ENCODE measurements around the gene NUMBL. TPM values are rescaled to one million over a fixed set of nuclear protein-coding genes. Genes with fewer than 3 reads are reported as not detected.

NUMBL gene
- total and polyA plus RNA-seq, 2 of the 13 experiments (the other 11 are each of a cell fraction or from before 2014, with no cell fraction given) = 0.49 to 2.3 TPM

- TF ChIP-seq ZHX1 (CRISPR knock-in tag; IDR thresholded peaks at IDR 0.05; ENCODE audit: low read depth) = no peak; the same call in 1 of the 2 replicates
- TF ChIP-seq, protein P1, sequence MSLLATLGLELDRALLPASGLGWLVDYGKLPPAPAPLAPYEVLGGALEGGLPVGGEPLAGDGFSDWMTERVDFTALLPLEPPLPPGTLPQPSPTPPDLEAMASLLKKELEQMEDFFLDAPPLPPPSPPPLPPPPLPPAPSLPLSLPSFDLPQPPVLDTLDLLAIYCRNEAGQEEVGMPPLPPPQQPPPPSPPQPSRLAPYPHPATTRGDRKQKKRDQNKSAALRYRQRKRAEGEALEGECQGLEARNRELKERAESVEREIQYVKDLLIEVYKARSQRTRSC (CRISPR knock-in tag; IDR thresholded peaks at IDR 0.05; ENCODE audit: low read depth) = no peak
- TF ChIP-seq, protein P2, sequence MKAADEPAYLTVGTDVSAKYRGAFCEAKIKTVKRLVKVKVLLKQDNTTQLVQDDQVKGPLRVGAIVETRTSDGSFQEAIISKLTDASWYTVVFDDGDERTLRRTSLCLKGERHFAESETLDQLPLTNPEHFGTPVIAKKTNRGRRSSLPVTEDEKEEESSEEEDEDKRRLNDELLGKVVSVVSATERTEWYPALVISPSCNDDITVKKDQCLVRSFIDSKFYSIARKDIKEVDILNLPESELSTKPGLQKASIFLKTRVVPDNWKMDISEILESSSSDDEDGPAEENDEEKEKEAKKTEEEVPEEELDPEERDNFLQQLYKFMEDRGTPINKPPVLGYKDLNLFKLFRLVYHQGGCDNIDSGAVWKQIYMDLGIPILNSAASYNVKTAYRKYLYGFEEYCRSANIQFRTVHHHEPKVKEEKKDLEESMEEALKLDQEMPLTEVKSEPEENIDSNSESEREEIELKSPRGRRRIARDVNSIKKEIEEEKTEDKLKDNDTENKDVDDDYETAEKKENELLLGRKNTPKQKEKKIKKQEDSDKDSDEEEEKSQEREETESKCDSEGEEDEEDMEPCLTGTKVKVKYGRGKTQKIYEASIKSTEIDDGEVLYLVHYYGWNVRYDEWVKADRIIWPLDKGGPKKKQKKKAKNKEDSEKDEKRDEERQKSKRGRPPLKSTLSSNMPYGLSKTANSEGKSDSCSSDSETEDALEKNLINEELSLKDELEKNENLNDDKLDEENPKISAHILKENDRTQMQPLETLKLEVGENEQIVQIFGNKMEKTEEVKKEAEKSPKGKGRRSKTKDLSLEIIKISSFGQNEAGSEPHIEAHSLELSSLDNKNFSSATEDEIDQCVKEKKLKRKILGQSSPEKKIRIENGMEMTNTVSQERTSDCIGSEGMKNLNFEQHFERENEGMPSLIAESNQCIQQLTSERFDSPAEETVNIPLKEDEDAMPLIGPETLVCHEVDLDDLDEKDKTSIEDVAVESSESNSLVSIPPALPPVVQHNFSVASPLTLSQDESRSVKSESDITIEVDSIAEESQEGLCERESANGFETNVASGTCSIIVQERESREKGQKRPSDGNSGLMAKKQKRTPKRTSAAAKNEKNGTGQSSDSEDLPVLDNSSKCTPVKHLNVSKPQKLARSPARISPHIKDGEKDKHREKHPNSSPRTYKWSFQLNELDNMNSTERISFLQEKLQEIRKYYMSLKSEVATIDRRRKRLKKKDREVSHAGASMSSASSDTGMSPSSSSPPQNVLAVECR (CRISPR knock-in tag; IDR thresholded peaks at IDR 0.05; ENCODE audit: borderline replicate concordance) = peak; percentile 79
- TF ChIP-seq, protein P3, sequence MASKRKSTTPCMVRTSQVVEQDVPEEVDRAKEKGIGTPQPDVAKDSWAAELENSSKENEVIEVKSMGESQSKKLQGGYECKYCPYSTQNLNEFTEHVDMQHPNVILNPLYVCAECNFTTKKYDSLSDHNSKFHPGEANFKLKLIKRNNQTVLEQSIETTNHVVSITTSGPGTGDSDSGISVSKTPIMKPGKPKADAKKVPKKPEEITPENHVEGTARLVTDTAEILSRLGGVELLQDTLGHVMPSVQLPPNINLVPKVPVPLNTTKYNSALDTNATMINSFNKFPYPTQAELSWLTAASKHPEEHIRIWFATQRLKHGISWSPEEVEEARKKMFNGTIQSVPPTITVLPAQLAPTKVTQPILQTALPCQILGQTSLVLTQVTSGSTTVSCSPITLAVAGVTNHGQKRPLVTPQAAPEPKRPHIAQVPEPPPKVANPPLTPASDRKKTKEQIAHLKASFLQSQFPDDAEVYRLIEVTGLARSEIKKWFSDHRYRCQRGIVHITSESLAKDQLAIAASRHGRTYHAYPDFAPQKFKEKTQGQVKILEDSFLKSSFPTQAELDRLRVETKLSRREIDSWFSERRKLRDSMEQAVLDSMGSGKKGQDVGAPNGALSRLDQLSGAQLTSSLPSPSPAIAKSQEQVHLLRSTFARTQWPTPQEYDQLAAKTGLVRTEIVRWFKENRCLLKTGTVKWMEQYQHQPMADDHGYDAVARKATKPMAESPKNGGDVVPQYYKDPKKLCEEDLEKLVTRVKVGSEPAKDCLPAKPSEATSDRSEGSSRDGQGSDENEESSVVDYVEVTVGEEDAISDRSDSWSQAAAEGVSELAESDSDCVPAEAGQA (IDR thresholded peaks at IDR 0.05; ENCODE audit: low read depth) = no peak
- TF ChIP-seq, protein P3 (CRISPR knock-in tag; IDR thresholded peaks at IDR 0.05; ENCODE audit: borderline replicate concordance) = no peak
- 0 out of 2 replicates have a peak, but pooled peaks have one; percentile 44 for TF ChIP-seq ZBTB3 (CRISPR knock-in tag; IDR thresholded peaks at IDR 0.05; ENCODE audit: borderline replicate concordance, low read depth)
- TF ChIP-seq, protein P4, sequence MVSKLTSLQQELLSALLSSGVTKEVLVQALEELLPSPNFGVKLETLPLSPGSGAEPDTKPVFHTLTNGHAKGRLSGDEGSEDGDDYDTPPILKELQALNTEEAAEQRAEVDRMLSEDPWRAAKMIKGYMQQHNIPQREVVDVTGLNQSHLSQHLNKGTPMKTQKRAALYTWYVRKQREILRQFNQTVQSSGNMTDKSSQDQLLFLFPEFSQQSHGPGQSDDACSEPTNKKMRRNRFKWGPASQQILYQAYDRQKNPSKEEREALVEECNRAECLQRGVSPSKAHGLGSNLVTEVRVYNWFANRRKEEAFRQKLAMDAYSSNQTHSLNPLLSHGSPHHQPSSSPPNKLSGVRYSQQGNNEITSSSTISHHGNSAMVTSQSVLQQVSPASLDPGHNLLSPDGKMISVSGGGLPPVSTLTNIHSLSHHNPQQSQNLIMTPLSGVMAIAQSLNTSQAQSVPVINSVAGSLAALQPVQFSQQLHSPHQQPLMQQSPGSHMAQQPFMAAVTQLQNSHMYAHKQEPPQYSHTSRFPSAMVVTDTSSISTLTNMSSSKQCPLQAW (CRISPR knock-in tag; IDR thresholded peaks at IDR 0.05) = peak; percentile 37; the same call in 1 of the 2 replicates
- no peak for TF ChIP-seq HNF4G (IDR thresholded peaks at IDR 0.05; ENCODE audit: borderline replicate concordance, low read depth, low read length)
- no peak for TF ChIP-seq HNF4G (CRISPR knock-in tag; IDR thresholded peaks at IDR 0.05; ENCODE audit: borderline replicate concordance, low read depth)
- TF ChIP-seq U2AF2 (IDR thresholded peaks at IDR 0.05; ENCODE audit: low read depth, low read length) = no peak
- TF ChIP-seq SSRP1 (CRISPR knock-in tag; IDR thresholded peaks at IDR 0.05) = no peak
Observed at GRCh38 chr19:40716482-40717324, 26.3 kb upstream of the NUMBL start, which contains the start of the genes COQ8B and ITPKC (continued).

Data from HepG2 (cell line).